ENCODE data around the gene DHRSX. TPM values are rescaled to one million over a fixed set of nuclear protein-coding genes. Genes with fewer than 3 reads are reported as not detected.

DHRSX gene
- 13.1 and 14.6 TPM in 2 replicates for polyA plus RNA-seq

DNA sequence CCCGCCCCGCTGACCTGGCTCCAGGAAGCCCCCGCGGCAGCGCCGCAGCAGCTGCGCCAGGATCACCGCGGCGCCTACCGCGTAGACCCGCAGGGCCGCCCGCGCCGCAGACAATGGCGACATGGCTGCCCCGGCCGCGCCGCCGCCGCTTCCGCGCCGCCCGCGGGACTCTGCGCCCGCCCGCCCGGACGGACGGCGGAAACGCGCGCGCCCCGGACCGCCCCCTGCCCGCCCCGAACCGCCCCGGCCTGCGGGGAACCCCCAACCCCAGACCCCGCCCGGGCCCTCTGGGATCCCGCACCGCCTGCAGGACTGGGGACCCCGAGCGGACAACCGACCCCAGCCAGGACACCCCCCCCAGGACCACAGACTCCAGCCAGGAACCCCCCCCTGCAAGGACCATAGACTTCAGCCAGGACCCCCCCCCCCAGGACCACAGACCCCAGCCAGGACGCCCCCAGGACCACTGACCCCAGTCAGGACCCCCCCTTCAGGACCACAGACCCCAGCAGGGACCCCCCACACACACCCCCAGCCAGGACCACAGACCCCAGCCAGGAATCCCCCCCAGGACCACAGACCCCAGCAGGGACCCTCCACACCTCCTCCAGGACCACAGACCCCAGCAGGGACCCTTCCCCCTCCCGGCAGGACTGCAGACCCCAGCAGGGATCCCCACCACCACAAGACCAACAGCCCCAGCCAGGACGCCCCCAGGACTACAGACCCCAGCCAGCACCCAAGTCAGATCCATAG, at the start of gene DHRSX, which contains the start of gene ZBED1:
DHRSX (minus strand) TSS at position 174 of the 756 bp plus-strand sequence; CDS start at position 123, 51 bp downstream.
ZBED1 (minus strand) TSS at position 174 of the 756 bp plus-strand sequence. CDS start 10,257 bp downstream, outside the sequence.

Other genes with a start within 250 kb of the DHRSX start
- gene ZBED1, start within 50 bp of the DHRSX start, polyA plus RNA-seq: 3.2 and 5.4 TPM in 2 replicates
- 8.3 and 10.1 TPM in 2 replicates for gene CD99, start 190.3 kb upstream of the DHRSX start, polyA plus RNA-seq

Data from Purkinje cell (primary cell).